Effector memory CD8-positive, alpha-beta T cell (primary cell): ENCODE results near the gene ARHGAP22.

Source experiments
- ATAC-seq: fragments of 150-1000 bp; cut with Tn5 transposase; replicated peaks from 2 replicates; pipeline ENCODE4 v1.10.0; 2021; ENCODE audit warnings: mild to moderate bottlenecking, moderate library complexity
- DNase-seq, 3 experiments: peaks; one replicate each; pipeline ENCODE4 v3.0.0; 2021
- H3K27ac Mint-ChIP-seq, 2 donors: one replicate each; pipeline ENCODE4 v1.8.0; 2022; ENCODE audit warnings: mild to moderate bottlenecking in 2 of 2, mixed read lengths in 2 of 2, moderate library complexity in 2 of 2
- H3K27me3 Mint-ChIP-seq, 2 donors: one replicate each; pipeline ENCODE4 v1.8.0; 2022; ENCODE audit warnings: mixed read lengths in 2 of 2
- H3K36me3 Mint-ChIP-seq: one replicate; pipeline ENCODE4 v1.8.0; 2022; ENCODE audit warnings: mild to moderate bottlenecking, moderate library complexity, mixed read lengths; ENCODE audit not compliant: insufficient read depth
- H3K4me1 Mint-ChIP-seq, 2 donors: one replicate each; pipeline ENCODE4 v1.8.0; 2022; ENCODE audit warnings: low read depth in 2 of 2, mixed read lengths in 2 of 2
- H3K4me3 Mint-ChIP-seq, 2 donors: one replicate each; pipeline ENCODE4 v1.8.0; 2022; ENCODE audit warnings: mild to moderate bottlenecking in 2 of 2, mixed read lengths in 2 of 2, moderate library complexity in 2 of 2
- H3K9me3 Mint-ChIP-seq, 2 donors: one replicate each; pipeline ENCODE4 v1.8.0; 2022; ENCODE audit warnings: mixed read lengths in 2 of 2

The ARHGAP22 gene

DNA sequence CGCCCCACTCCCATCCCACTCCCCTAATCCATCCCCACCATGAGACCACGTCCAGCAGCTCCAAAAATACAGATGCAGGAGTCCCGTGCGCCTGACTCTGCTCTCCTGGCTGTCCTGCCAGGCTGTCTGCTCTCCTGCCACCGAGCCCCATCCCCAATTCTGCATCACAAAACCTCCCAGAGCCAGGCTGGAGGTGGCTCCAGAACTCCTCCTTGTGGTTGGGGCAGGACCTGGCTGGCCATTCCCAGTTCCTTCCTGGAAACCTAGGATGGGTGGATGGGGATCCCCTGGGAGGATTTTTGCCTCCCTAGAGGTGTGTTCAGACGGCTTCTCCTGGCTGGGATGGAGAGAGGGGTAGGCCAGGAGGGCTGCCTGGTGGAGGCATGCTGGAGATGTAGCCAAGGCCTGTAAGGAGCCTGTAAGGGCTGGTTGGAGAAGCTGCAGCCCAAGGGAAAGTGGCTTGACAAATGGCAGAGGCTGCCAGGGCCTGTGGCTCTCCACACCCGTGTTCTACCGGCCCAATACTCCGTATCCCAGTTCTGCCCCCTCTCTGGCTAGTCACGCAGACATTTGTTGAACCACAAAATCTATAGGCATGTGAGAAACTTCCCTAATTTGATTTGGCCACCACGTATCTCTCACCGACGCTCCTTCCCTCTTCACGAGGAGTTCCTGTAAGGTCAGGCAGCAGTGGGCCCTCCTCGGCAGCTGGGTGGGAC, 99.3 kb downstream of the ARHGAP22 start:
- ATAC-seq: no peak
- no peaks in the 10 kb centered on the region for H3K9me3 Mint-ChIP-seq
- H3K4me3 Mint-ChIP-seq: no peak overlapping the region
- no peak overlapping the region for H3K27ac Mint-ChIP-seq
- H3K4me1 Mint-ChIP-seq: no peaks in the 10 kb centered on the region
- DNase-seq: no peak
- H3K36me3 Mint-ChIP-seq: no peaks in the 10 kb centered on the region
- peaks cover 13 to 31% of the 10 kb centered on the region in 2 donors for H3K27me3 Mint-ChIP-seq

DNA sequence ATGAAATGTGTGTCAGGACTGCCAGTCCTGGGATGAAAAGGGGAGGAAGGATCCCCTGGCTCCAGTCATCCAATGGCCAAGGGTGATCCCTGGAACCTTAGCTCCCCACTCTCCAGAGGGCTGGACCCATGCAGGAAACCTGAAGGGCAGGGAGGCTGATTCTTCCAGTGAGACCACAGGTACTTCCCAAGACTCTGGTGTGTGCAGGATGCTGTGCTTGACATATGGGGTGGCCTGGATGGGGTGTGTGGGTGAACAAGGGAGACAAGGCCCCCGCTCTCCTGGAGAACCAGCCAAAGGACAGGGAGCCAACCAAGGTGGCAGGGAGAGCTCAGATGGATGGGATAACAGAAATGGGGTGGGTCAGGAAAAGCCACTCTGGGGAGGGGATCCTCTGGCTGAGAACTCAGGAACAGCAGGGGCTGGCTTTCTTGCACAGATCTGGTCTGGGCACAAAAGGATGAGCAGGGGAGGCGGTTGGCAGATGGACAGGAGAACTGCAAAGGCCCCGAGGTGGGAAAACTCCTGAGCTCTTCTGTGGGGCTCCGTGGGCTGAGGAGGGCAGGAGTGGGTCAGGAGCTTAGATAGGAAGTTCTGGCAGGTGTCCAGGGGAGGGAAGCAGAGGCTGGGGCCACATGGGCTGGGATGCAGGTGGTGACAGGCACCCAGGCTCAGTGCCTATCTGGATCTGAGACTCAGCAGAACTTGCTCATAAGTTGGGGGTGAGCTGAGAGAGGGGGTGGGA, 100.6 kb downstream of the ARHGAP22 start:
- Mint-ChIP-seq H3K36me3 (no peaks in the 10 kb centered on the region), H3K4me3 (no peak overlapping the region), H3K27me3 (peaks cover 13 to 31% of the 10 kb centered on the region in 2 donors), H3K4me1 (no peaks in the 10 kb centered on the region), H3K27ac (no peak overlapping the region), H3K9me3 (no peaks in the 10 kb centered on the region)
- DNase-seq (no peak), ATAC-seq (no peak)

DNA sequence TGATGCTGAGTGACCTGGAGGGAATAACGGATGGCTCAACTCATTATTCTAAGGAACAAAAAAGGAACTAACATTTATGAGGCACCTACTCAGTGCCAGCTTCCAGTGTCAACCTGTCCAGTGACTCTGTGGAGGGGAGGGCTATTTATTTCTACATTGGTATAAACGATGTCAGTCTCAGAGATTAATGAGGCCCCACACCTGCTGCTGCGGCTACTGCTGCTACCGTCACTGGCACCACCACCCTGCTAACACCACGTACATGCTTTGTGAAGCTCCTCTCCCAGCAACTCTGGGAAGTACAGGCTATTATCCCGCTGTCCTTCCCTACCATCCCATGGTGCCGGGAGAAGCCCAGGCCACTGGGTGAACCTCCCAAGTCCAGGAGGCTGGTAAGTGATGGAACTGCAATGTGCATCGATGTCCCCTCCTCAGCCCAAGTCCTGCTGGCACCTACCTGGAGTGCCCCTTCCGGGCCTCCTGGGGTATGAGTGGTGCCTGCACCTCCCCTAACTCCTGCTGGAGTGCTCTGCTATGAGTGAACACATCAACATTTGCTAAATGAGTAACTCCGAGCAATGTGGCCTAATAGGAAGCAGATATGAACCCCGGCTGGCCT, 101.5 kb downstream of the ARHGAP22 start:
- Mint-ChIP-seq H3K4me3 (no peak overlapping the region), H3K27ac (no peak overlapping the region), H3K36me3 (no peaks in the 10 kb centered on the region), H3K27me3 (peaks cover 13 to 37% of the 10 kb centered on the region in 2 donors), H3K9me3 (no peaks in the 10 kb centered on the region), H3K4me1 (no peaks in the 10 kb centered on the region)
- no peak for DNase-seq
- ATAC-seq: no peak

GRCh38 chr10:48502791-48503190, 102.1 kb downstream of the ARHGAP22 start:
- H3K27me3 Mint-ChIP-seq: peaks cover 13 to 43% of the 10 kb centered on the region in 2 donors
- no peaks in the 10 kb centered on the region for H3K36me3 Mint-ChIP-seq
- no peak for ATAC-seq
- H3K27ac Mint-ChIP-seq: no peak overlapping the region
- no peaks in the 10 kb centered on the region for H3K9me3 Mint-ChIP-seq
- no peak for DNase-seq
- H3K4me1 Mint-ChIP-seq: no peaks in the 10 kb centered on the region
- H3K4me3 Mint-ChIP-seq: no peak overlapping the region

DNA sequence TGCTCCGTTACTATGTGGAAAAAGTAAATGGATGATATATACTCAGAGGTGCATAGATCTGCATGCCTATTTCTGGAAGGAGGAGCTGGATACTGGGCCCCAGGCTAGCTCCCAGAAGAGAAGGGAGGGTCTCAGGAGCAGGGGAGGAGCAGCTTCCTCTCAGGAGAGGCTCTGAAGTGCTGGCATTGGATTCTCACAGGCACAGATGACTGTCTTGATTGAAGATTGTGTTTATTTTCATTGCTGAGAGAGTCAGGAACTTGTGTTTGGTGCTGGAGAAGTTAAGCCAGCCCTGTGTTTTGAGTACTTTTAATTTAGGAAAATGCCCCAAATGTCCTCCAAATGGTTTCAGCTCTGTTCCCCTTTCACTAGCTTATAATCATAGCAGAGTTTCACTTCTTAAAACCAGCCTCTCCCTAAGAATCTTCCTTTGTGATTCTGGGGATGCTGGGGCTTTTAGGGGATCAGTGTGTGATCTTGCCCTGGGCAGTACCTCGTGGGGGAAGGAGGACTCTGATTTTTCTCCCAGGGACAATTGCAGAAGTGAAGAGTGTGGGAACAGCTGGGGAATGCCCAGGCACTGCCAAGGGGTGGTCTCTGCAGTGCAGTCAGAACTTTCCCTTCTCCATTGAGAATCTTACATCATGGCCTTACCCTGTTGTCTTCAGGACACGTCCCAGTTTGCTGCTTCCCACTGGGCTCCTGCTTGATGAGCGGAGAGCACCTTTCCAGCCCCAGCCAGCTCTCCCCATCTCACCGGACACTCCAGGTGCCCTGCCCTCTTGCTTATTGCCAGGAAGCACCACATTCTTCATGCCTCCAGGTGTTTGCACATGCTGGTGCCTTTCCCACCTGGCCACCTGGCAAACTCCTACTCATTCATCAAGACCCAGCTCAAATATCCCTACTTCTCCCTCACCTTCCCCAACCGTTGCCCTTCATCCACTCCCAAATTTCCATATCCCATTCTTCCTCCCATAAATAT, 102.8 kb downstream of the ARHGAP22 start:
- Mint-ChIP-seq H3K4me3 (no peak overlapping the region), H3K27ac (no peak overlapping the region), H3K4me1 (no peaks in the 10 kb centered on the region), H3K27me3 (peaks cover 20 to 45% of the 10 kb centered on the region in 2 donors), H3K36me3 (no peaks in the 10 kb centered on the region), H3K9me3 (no peaks in the 10 kb centered on the region)
- no peak for DNase-seq
- no peak for ATAC-seq

DNA sequence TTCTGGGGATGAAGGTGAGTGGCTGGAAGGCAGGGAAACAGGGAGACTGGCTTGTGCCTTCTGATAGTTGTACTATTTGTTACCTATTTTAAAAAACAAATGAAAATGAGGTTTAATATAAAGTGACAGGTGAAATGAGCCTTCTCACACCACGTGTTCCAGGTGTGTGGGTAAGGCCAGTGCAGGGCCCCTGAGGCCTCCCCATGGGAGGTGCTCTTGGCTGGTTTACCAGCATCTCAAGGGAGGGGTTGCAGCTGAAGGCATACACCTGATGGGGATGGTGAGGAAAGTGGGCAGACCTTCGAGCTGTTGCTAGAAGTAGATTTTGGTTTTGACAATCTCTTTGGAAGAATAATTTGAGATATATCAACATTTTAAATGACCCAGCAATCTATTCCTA, 103.6 kb downstream of the ARHGAP22 start:
- Mint-ChIP-seq H3K36me3 (no peaks in the 10 kb centered on the region), H3K27ac (no peak overlapping the region), H3K9me3 (no peaks in the 10 kb centered on the region), H3K4me1 (no peaks in the 10 kb centered on the region), H3K4me3 (no peak overlapping the region), H3K27me3 (peaks cover 24 to 46% of the 10 kb centered on the region in 2 donors)
- DNase-seq (no peak), ATAC-seq (no peak)

DNA sequence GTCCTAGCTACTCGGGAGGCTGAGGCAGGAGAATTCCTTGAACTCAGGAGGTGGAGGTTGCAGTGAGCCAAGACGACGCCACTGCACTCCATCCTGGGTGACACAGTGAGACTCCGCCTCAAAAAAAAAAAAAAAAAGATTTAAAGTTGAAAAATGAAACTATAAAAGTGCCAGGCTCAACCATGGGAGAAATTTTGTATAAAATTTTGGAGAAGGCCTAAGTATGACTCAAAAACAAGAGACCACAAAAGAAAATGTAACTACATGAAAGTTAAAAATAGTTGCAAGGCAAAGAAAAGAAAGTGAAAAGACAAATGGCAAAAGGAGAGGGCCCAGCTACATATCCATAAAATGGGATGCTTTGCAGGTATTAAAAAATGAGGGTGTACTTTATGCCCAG, 104.1 kb downstream of the ARHGAP22 start:
- no peak overlapping the region for H3K27ac Mint-ChIP-seq
- no peak overlapping the region for H3K4me3 Mint-ChIP-seq
- H3K9me3 Mint-ChIP-seq: no peaks in the 10 kb centered on the region
- H3K36me3 Mint-ChIP-seq: no peaks in the 10 kb centered on the region
- peaks cover 24 to 45% of the 10 kb centered on the region in 2 donors for H3K27me3 Mint-ChIP-seq
- no peaks in the 10 kb centered on the region for H3K4me1 Mint-ChIP-seq
- ATAC-seq (no peak), DNase-seq (no peak)

DNA sequence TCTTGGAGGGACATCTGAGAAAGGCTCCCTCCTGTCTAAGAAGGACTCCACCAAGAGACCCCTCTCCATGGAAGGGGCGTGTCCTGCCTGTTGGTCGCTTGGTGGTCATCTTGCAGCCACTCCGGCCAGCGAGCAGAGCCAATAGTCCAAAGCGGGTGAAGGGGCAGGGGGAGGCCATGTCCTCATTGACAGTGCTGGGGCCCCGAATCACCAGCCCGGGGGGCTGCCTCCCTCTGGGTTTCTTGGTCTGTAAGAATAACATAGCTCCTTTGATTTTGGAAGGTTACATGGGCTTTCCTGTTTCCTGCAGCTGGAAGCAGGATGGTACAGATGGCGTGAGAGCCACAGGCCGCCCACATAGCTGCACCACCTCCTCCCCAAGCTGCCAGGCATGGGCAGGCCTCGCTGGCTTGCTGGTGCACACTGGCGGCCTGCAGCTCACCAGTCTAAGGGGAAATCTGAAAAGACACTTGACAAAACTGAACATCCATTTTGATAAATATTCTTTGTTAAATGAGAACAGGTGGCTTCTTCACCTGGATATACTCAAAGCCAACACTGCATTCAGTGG, 105.8 kb downstream of the ARHGAP22 start:
- ATAC-seq (no peak), DNase-seq (no peak)
- Mint-ChIP-seq H3K36me3 (no peaks in the 10 kb centered on the region), H3K9me3 (no peaks in the 10 kb centered on the region), H3K27ac (no peak overlapping the region), H3K27me3 (peaks cover 28 to 50% of the 10 kb centered on the region in 2 donors), H3K4me1 (peaks cover 3 to 8% of the 10 kb centered on the region in 2 donors), H3K4me3 (no peak overlapping the region)

DNA sequence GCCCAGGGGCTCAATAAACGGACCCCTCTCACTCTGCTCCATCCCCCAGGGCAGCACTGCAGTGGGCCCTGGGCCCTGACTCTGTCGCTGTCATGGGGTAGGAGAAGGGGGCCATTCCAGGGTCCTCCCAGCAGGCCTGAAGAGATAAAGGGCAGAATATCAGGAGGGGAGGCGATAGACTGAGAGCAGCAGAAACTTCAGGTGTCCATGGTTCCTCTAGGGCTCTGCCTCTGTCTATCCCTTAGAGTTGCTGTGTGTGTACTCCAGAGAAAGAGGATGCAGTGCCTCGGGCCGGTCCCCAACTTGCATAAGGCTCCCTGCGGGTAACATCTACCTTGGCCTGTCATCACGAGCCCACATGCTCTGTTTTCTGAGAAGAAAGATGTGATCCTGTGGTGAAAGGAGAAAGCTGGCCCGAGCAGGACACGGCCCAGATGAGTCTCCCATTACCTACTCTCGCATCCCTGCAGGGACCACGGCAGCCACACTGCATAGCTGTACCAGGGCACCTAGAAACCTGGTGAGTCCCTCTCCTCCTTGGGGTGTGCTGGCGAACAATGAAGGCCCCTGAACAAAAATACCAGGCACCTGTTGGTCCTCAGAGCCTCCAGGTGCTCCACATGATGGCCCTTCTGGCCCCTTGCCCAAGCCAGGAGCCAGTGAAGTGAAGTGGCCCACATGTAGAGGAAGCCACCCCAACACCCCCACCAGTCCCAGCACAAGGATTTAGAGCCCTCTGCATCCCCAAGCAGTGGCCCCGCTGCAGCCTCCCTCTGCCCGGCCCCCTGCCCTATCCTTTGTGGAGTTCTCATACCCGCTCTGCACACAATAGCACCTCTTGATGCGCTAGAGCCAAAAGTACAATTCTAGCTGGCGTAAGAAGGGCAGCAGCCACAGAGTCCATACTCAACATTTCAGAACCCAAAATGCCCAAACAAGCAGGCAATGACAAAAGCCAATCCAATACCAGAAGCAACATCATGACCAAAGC, 106.8 kb downstream of the ARHGAP22 start:
- Mint-ChIP-seq H3K27ac (no peak overlapping the region), H3K36me3 (no peaks in the 10 kb centered on the region), H3K9me3 (no peaks in the 10 kb centered on the region), H3K27me3 (peaks cover 35 to 56% of the 10 kb centered on the region in 2 donors), H3K4me3 (no peak overlapping the region), H3K4me1 (peaks cover 3 to 8% of the 10 kb centered on the region in 2 donors)
- ATAC-seq: no peak
- no peak for DNase-seq

- no peak for DNase-seq
- H3K27me3 Mint-ChIP-seq: peaks cover 29 to 58% of the 10 kb centered on the region in 2 donors
- no peak overlapping the region for H3K27ac Mint-ChIP-seq
- no peak for ATAC-seq
- H3K4me1 Mint-ChIP-seq: peaks cover 3 to 8% of the 10 kb centered on the region in 2 donors
- no peaks in the 10 kb centered on the region for H3K36me3 Mint-ChIP-seq
- H3K9me3 Mint-ChIP-seq: no peaks in the 10 kb centered on the region
- H3K4me3 Mint-ChIP-seq: no peak overlapping the region
These were observed 107.8 kb downstream of the ARHGAP22 start for GRCh38 chr10:48496831-48497779.

DNA sequence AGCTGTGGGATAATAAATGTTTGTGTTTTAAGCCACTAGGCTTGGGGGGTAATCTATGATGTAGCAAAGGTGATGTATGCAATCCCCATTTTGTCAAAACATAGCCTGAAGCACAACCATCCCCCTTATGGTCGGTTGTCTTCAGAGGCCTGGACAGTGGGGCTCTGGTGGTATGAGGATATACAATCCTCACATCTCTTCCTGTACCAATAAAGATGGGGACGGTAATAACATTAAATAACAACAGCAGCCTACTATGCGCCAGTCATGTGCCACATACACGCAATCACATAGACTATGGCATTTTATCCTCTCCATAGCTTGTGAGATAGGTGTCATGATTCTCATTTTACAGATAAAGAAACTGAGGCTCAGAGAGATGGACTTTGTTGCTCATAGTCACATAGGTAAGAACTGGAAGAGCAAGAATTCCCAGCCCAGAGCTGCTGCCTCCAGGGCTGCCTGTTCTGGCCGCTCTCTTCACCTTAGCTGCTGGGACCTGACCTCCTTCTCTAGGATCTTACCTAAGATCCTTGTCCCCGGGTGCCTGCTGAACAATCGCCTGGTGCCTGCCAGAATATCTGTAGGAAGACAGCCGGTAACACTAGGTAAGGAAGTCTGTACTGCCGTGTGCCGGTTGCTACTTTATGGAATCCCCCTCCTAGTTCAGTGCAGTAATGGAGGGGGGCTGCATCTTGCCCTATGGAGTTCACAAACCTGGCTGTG, 108.6 kb downstream of the ARHGAP22 start:
- Mint-ChIP-seq H3K4me1 (peaks cover 3 to 8% of the 10 kb centered on the region in 2 donors), H3K27ac (no peak overlapping the region), H3K4me3 (no peak overlapping the region), H3K9me3 (no peaks in the 10 kb centered on the region), H3K27me3 (peaks cover 33 to 64% of the 10 kb centered on the region in 2 donors), H3K36me3 (no peaks in the 10 kb centered on the region)
- ATAC-seq (no peak), DNase-seq (no peak)
